ENCODE measurements around the gene FXYD7.

Gene FXYD7

GRCh38 chr19:35140962-35141836, 1.9 kb upstream of the FXYD7 start:
- DNase-seq (ENCODE audit: extremely low read depth, low read depth): peak; percentile 48
- peak; percentile 47 for TF ChIP-seq CTCF (IDR thresholded peaks at IDR 0.05; ENCODE audit: low read depth, low read length, missing control alignments)
- no peak overlapping the region for H3K4me3 ChIP-seq (replicated peaks; ENCODE audit: low read depth, low read length)

GRCh38 chr19:35141837-35142605, 1.0 kb upstream of the FXYD7 start:
- H3K4me3 ChIP-seq (replicated peaks; ENCODE audit: low read depth, low read length): no peak overlapping the region
- TF ChIP-seq CTCF (IDR thresholded peaks at IDR 0.05; ENCODE audit: low read depth, low read length, missing control alignments): no peak

GRCh38 chr19:35142606-35143230, 337 bp upstream of the FXYD7 start:
- peak; percentile 45 for TF ChIP-seq CTCF (IDR thresholded peaks at IDR 0.05; ENCODE audit: low read depth, low read length, missing control alignments)
- no peak overlapping the region for H3K4me3 ChIP-seq (replicated peaks; ENCODE audit: low read depth, low read length)
- DNase-seq (ENCODE audit: extremely low read depth, low read depth): no peak

More at GRCh38 chr19:35141837-35142605, 1.0 kb upstream of the FXYD7 start:
- DNase-seq (ENCODE audit: extremely low read depth, low read depth): no peak

- no peak overlapping the region for H3K4me3 ChIP-seq (replicated peaks; ENCODE audit: low read depth, low read length)
- DNase-seq (ENCODE audit: extremely low read depth, low read depth): no peak
- no peak for TF ChIP-seq CTCF (IDR thresholded peaks at IDR 0.05; ENCODE audit: low read depth, low read length, missing control alignments)
These were observed 763 bp downstream of the FXYD7 start for GRCh38 chr19:35143818-35144217.

- no peak for TF ChIP-seq CTCF (IDR thresholded peaks at IDR 0.05; ENCODE audit: low read depth, low read length, missing control alignments)
- no peak for DNase-seq (ENCODE audit: extremely low read depth, low read depth)
- no peak overlapping the region for H3K4me3 ChIP-seq (replicated peaks; ENCODE audit: low read depth, low read length)
These were observed 1.2 kb downstream of the FXYD7 start for GRCh38 chr19:35144259-35144599.

- no peak for TF ChIP-seq CTCF (IDR thresholded peaks at IDR 0.05; ENCODE audit: low read depth, low read length, missing control alignments)
- no peak for DNase-seq (ENCODE audit: extremely low read depth, low read depth)
- H3K4me3 ChIP-seq (replicated peaks; ENCODE audit: low read depth, low read length): no peak overlapping the region
These were observed 1.8 kb downstream of the FXYD7 start for GRCh38 chr19:35144600-35145436.

Data from HFF-Myc (cell line).